B cell (primary cell): ENCODE measurements around the gene COL25A1. TPM values are rescaled to one million over a fixed set of nuclear protein-coding genes. Genes with fewer than 3 reads are reported as not detected.

Source experiments
- ATAC-seq: fragments of 200-7000 bp; cut with Tn5 transposase; one replicate; pipeline ENCODE4 v1.10.0; 2021; ENCODE audit warnings: low read depth, mild to moderate bottlenecking, moderate number of reproducible peaks, moderate library complexity
- CTCF ChIA-PET: fragments of 350-600 bp; sonication (Branson Sonifier 250); formaldehyde crosslinking; loops from one replicate; lab custom pipeline; 2021; ENCODE audit warnings: antibody characterized with exemption, inconsistent platforms; lab: Charles Lee
- POLR2A ChIA-PET: fragments of 350-600 bp; sonication (Branson Sonifier 250); formaldehyde crosslinking; loops from one replicate; lab custom pipeline; 2021; ENCODE audit warnings: antibody characterized with exemption; lab: Charles Lee
- DNase-seq: peaks from one replicate; pipeline ENCODE4 v3.0.0; 2013
- H2AFZ ChIP-seq: 2 replicates; pipeline ENCODE4 v1.6.1; 2012; ENCODE audit warnings: mild to moderate bottlenecking, low read depth, low read length; ENCODE audit not compliant: insufficient read depth, poor library complexity, severe bottlenecking
- H3K27ac ChIP-seq, 2 donors: 1 replicate in 1 of 2; 2 replicates in 1 of 2; pipeline ENCODE4 v1.5.1; 2012 to 2013; ENCODE audit warnings: low read length in 2 of 2, mild to moderate bottlenecking in 2 of 2, moderate library complexity in 1 of 2
- H3K27me3 ChIP-seq, 4 experiments: fragments of 200-600 bp in 1 of 4; sonication (generic) in 1 of 4; replicated peaks in 1 of 4; 1 replicate in 2 of 4; 2 replicates in 2 of 4; pipeline versions ENCODE4 v1.6.1 to v1.7.0; 2013 to 2016; ENCODE audit warnings: low read length in 3 of 4, mild to moderate bottlenecking in 2 of 4, mixed read lengths in 1 of 4, moderate library complexity in 1 of 4; ENCODE audit not compliant: insufficient read depth in 4 of 4, control insufficient read depth in 3 of 4; ENCODE audit errors: control extremely low read depth in 1 of 4
- H3K36me3 ChIP-seq, 2 experiments: replicated peaks in 1 of 2; 1 replicate in 1 of 2; 2 replicates in 1 of 2; pipeline versions ENCODE4 v1.6.1 to v1.7.1; 2013; ENCODE audit warnings: low read length in 1 of 2; ENCODE audit not compliant: insufficient read depth in 2 of 2, control insufficient read depth in 1 of 2; ENCODE audit errors: control extremely low read depth in 1 of 2, extremely low read depth in 1 of 2
- H3K4me1 ChIP-seq, 2 donors: fragments of 200-600 bp in 1 of 2; sonication (generic) in 1 of 2; 1 replicate in 1 of 2; 2 replicates in 1 of 2; pipeline versions ENCODE4 v1.5.1 to v1.6.1; 2013 to 2017; ENCODE audit warnings: low read length in 2 of 2; ENCODE audit not compliant: control insufficient read depth in 2 of 2, insufficient read depth in 2 of 2
- H3K4me2 ChIP-seq: replicated peaks from 2 replicates; pipeline ENCODE3; 2012; ENCODE audit warnings: mild to moderate bottlenecking, low read depth, low read length; ENCODE audit not compliant: poor library complexity, severe bottlenecking
- H3K4me3 ChIP-seq, 5 experiments: fragments of 200-600 bp in 1 of 5; sonication (generic) in 1 of 5; 1 replicate in 3 of 5; 2 replicates in 2 of 5; pipeline versions ENCODE4 v1.5.1 to v1.7.0; 2011 to 2016; ENCODE audit warnings: low read length in 4 of 5, mild to moderate bottlenecking in 4 of 5, low read depth in 2 of 5, control low read depth in 1 of 5, moderate library complexity in 1 of 5; ENCODE audit not compliant: insufficient read depth in 1 of 5; ENCODE audit errors: control extremely low read depth in 1 of 5, extremely low read depth in 1 of 5
- H3K79me2 ChIP-seq: fragments of 200-600 bp; sonication (generic); one replicate; pipeline ENCODE4 v1.6.0; 2016; ENCODE audit warnings: low read length; ENCODE audit not compliant: control insufficient read depth, insufficient read depth
- H3K9ac ChIP-seq: fragments of 200-600 bp; sonication (generic); 2 replicates; pipeline ENCODE4 v1.6.1; 2017; ENCODE audit warnings: mild to moderate bottlenecking, low read length, moderate library complexity
- H3K9me3 ChIP-seq, 3 donors: one replicate each; pipeline versions ENCODE4 v1.6.1 to v1.7.1; 2013; ENCODE audit warnings: low read length in 2 of 3; ENCODE audit not compliant: control insufficient read depth in 2 of 3, insufficient read depth in 1 of 3; ENCODE audit errors: control extremely low read depth in 1 of 3
- H4K20me1 ChIP-seq: 2 replicates; pipeline ENCODE4 v1.6.0; 2012; ENCODE audit warnings: mild to moderate bottlenecking, low read length; ENCODE audit not compliant: insufficient read depth, control insufficient read depth, poor library complexity, severe bottlenecking
- H3K27ac Mint-ChIP-seq: one replicate; pipeline ENCODE4 v1.8.0; 2021; ENCODE audit warnings: mixed read lengths
- H3K27me3 Mint-ChIP-seq: one replicate; pipeline ENCODE4 v1.8.0; 2021; ENCODE audit warnings: mixed read lengths
- H3K4me1 Mint-ChIP-seq: one replicate; pipeline ENCODE4 v1.8.0; 2021; ENCODE audit warnings: mixed read lengths
- H3K4me3 Mint-ChIP-seq: one replicate; pipeline ENCODE4 v1.8.0; 2021; ENCODE audit warnings: mixed read lengths
- H3K9me3 Mint-ChIP-seq: one replicate; pipeline ENCODE4 v1.8.0; 2022; ENCODE audit warnings: mixed read lengths; ENCODE audit not compliant: insufficient read depth
- CTCF ChIP-seq: fragments of 200-600 bp; IDR thresholded peaks from one replicate; pipeline ENCODE4 v1.8.0; 2022; ENCODE audit warnings: antibody characterized with exemption, mild to moderate bottlenecking
- EZH2 ChIP-seq: IDR thresholded peaks from 2 replicates; pipeline ENCODE4 v1.6.1; 2012; ENCODE audit warnings: borderline replicate concordance, low read depth, mild to moderate bottlenecking, moderate library complexity, low read length; ENCODE audit not compliant: insufficient read depth, poor library complexity, severe bottlenecking
- WGBS: methylation state at CpG from one replicate; pipeline ENCODE4 v1.1.5; 2013; ENCODE audit warnings: missing lambda C conversion rate; ENCODE audit not compliant: insufficient coverage; 5-methylcytosine and 5-hydroxymethylcytosine counted together
- intact Hi-C: fragments of 100-400 bp; cut with micrococcal nuclease; formaldehyde crosslinking; loops from one replicate; pipeline ENCODE4 v1.10.0; 2022
- polyA plus RNA-seq: library from polyadenylated mRNA; depleted of rRNA; stranded (reverse); fragments of >200 nt; gene quantifications from 2 replicates; pipeline ENCODE4 v1.2.3, GENCODE V29; 2012
- total RNA-seq, 2 donors: library from RNA; stranded (reverse); fragments of 120-200 nt in 1 of 2; gene quantifications; 1 replicate in 1 of 2; 2 replicates in 1 of 2; pipeline versions ENCODE4 v1.2.3 to v1.2.4, GENCODE V29; 2013 to 2022

Gene COL25A1
- total and polyA plus RNA-seq, 2 donors (not counting 1 experiment from before 2014, with no cell fraction given) = not detected

- Histone ChIP-seq H3K4me2 (no peak overlapping the region), H3K4me3 (no peak overlapping the region), H3K36me3 (no peaks in the 10 kb centered on the region), H3K9ac (no peak overlapping the region), H3K27me3 (peaks cover 0 to 8% (median 1%) of the 10 kb centered on the region in 4 experiments), H2AFZ (no peak overlapping the region), H3K79me2 (no peaks in the 10 kb centered on the region), H3K4me1 (no peaks in the 10 kb centered on the region), H4K20me1 (no peaks in the 10 kb centered on the region), H3K27ac (no peak overlapping the region), H3K9me3 (no peaks in the 10 kb centered on the region)
- intact Hi-C loops = no loop called here
- Mint-ChIP-seq H3K27ac (no peak overlapping the region), H3K27me3 (peaks cover 11% of the 10 kb centered on the region), H3K4me1 (no peaks in the 10 kb centered on the region), H3K9me3 (no peaks in the 10 kb centered on the region), H3K4me3 (no peak overlapping the region)
- TF ChIP-seq EZH2 (no peak), CTCF (no peak)
- CTCF ChIA-PET = no interaction called here
- DNase-seq = no peak
- no CpG with 5 or more reads among the region's 1 CpG for WGBS
- POLR2A ChIA-PET = no interaction called here
- no peak for ATAC-seq
Measured at GRCh38 chr4:108820492-108821350, 481.7 kb downstream of the COL25A1 start.

DNA sequence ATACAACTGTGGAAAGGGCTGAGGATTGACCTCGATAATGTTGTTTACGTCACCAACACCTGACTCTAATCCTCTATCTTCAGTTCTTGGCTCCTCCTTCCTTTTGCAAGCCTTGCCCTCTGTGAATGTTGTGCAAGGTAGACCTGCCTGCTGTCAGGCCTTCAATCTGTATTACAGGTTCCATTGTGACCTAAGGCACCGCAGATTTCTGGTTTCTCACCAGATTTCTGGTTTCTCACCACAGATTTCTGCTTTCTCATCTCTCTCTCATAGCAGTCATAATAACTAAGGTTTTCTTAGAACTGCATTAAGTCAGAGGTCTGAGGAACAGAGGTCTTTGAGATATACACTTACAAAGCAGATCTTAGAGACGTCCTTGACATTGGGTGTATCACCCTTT is 488.1 kb downstream of the COL25A1 start:
- Histone ChIP-seq H3K36me3 (no peaks in the 10 kb centered on the region), H2AFZ (no peak overlapping the region), H3K4me2 (no peak overlapping the region), H3K9me3 (no peaks in the 10 kb centered on the region), H3K27me3 (peaks cover 0 to 6% (median 0%) of the 10 kb centered on the region in 4 experiments), H3K4me1 (no peaks in the 10 kb centered on the region), H3K79me2 (no peaks in the 10 kb centered on the region), H3K9ac (no peak overlapping the region), H4K20me1 (no peaks in the 10 kb centered on the region), H3K4me3 (no peak overlapping the region), H3K27ac (no peak overlapping the region)
- no peak overlapping the region for H3K4me3 Mint-ChIP-seq
- ChIA-PET CTCF (no interaction called here), POLR2A (no interaction called here)
- intact Hi-C loops = no loop called here
- no peaks in the 10 kb centered on the region for H3K4me1 Mint-ChIP-seq
- H3K9me3 Mint-ChIP-seq = no peaks in the 10 kb centered on the region
- H3K27ac Mint-ChIP-seq = no peak overlapping the region
- no peak for DNase-seq
- WGBS = 100% methylated on average over 2 of the region's 4 CpGs
- ATAC-seq = no peak
- H3K27me3 Mint-ChIP-seq = peaks cover 8% of the 10 kb centered on the region
- TF ChIP-seq CTCF = no peak
- no peak for TF ChIP-seq EZH2
